ENCODE measurements around the gene DENND1A. TPM values are rescaled to one million over a fixed set of nuclear protein-coding genes. Genes with fewer than 3 reads are reported as not detected.

The DENND1A gene
- total and polyA plus RNA-seq, 2 of the 13 experiments (the other 11 are each of a cell fraction or from before 2014, with no cell fraction given), result 14.8 to 30.1 TPM

- TF ChIP-seq, protein P1, sequence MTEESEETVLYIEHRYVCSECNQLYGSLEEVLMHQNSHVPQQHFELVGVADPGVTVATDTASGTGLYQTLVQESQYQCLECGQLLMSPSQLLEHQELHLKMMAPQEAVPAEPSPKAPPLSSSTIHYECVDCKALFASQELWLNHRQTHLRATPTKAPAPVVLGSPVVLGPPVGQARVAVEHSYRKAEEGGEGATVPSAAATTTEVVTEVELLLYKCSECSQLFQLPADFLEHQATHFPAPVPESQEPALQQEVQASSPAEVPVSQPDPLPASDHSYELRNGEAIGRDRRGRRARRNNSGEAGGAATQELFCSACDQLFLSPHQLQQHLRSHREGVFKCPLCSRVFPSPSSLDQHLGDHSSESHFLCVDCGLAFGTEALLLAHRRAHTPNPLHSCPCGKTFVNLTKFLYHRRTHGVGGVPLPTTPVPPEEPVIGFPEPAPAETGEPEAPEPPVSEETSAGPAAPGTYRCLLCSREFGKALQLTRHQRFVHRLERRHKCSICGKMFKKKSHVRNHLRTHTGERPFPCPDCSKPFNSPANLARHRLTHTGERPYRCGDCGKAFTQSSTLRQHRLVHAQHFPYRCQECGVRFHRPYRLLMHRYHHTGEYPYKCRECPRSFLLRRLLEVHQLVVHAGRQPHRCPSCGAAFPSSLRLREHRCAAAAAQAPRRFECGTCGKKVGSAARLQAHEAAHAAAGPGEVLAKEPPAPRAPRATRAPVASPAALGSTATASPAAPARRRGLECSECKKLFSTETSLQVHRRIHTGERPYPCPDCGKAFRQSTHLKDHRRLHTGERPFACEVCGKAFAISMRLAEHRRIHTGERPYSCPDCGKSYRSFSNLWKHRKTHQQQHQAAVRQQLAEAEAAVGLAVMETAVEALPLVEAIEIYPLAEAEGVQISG (CRISPR knock-in tag; IDR thresholded peaks at IDR 0.05), result peak; percentile 25
- TF ChIP-seq SNAPC2 (CRISPR knock-in tag; IDR thresholded peaks at IDR 0.05), result no peak
- no peak for TF ChIP-seq JDP2 (CRISPR knock-in tag; IDR thresholded peaks at IDR 0.05; ENCODE audit: borderline replicate concordance)
- peak; percentile 28 for TF ChIP-seq SALL1 (CRISPR knock-in tag; IDR thresholded peaks at IDR 0.05)
- TF ChIP-seq SUZ12 (IDR thresholded peaks at IDR 0.05; ENCODE audit: low read depth, low read length), result peak; percentile 43
- TF ChIP-seq MYC (CRISPR knock-in tag; IDR thresholded peaks at IDR 0.05; ENCODE audit: borderline replicate concordance), result peak; percentile 51
- TF ChIP-seq KAT7 (CRISPR knock-in tag; IDR thresholded peaks at IDR 0.05; ENCODE audit: borderline replicate concordance), result peak; percentile 84; the same call in 1 of the 2 replicates
- peak; percentile 30; the same call in 1 of the 2 replicates for TF ChIP-seq KLF12 (CRISPR knock-in tag; IDR thresholded peaks at IDR 0.05; ENCODE audit: borderline replicate concordance)
- TF ChIP-seq PHF21A (CRISPR knock-in tag; IDR thresholded peaks at IDR 0.05), result no peak; the same call in 1 of the 2 replicates
- peak; percentile 70; the same call in 1 of the 2 replicates for TF ChIP-seq ZNF563 (CRISPR knock-in tag; IDR thresholded peaks at IDR 0.05)
- TF ChIP-seq DR1 (CRISPR knock-in tag; IDR thresholded peaks at IDR 0.05), result 0 out of 2 replicates have a peak, but pooled peaks have one; percentile 15
- 0 out of 2 replicates have a peak, but pooled peaks have one; percentile 14 for TF ChIP-seq ELF1 (CRISPR knock-in tag; IDR thresholded peaks at IDR 0.05)
- no peak for TF ChIP-seq ATF7 (IDR thresholded peaks at IDR 0.05)
- peak; percentile 67; the same call in 1 of the 2 replicates for TF ChIP-seq ATF7 (CRISPR knock-in tag; IDR thresholded peaks at IDR 0.05)
- TF ChIP-seq ZBED4 (CRISPR knock-in tag; IDR thresholded peaks at IDR 0.05; ENCODE audit: borderline replicate concordance), result no peak
- TF ChIP-seq ARNT2 (CRISPR knock-in tag; IDR thresholded peaks at IDR 0.05; ENCODE audit: low read depth), result peak; percentile 22; the same call in 1 of the 2 replicates
- no peak for TF ChIP-seq EP300 (IDR thresholded peaks at IDR 0.05; ENCODE audit: low read depth in 2 of 2, low read length in 2 of 2)
- TF ChIP-seq EP300 (CRISPR knock-in tag; IDR thresholded peaks at IDR 0.05; ENCODE audit: borderline replicate concordance), result no peak
- TF ChIP-seq BORCS8-MEF2B (CRISPR knock-in tag; IDR thresholded peaks at IDR 0.05), result no peak
- TF ChIP-seq PAWR (CRISPR knock-in tag; IDR thresholded peaks at IDR 0.05; ENCODE audit: borderline replicate concordance), result no peak
- no peak for TF ChIP-seq ZNF431 (CRISPR knock-in tag; IDR thresholded peaks at IDR 0.05; ENCODE audit: borderline replicate concordance, low read depth)
These were observed at the start of gene DENND1A (continued) for GRCh38 chr9:123929870-123930831.
